LNCaP clone FGC (cell line): ENCODE data around the gene TARS3.

Source experiments
- DNase-seq: peaks from one replicate; pipeline ENCODE4 v3.0.0-alpha.2; 2011; ENCODE audit warnings: low read depth
- H3K4me3 ChIP-seq: 2 replicates; pipeline ENCODE4 v1.5.1; 2011; ENCODE audit warnings: mild to moderate bottlenecking, low read depth, low read length, control low read depth
- CTCF ChIP-seq: IDR thresholded peaks from 2 replicates; pipeline ENCODE4 v1.5.1; 2012; ENCODE audit warnings: mild to moderate bottlenecking; ENCODE audit not compliant: control insufficient read depth, insufficient read depth; ENCODE audit errors: extremely low read depth

Gene TARS3

GRCh38 chr15:101669744-101670143, 54.5 kb downstream of the TARS3 start:
- DNase-seq, result no peak
- H3K4me3 ChIP-seq, result no peak overlapping the region
- TF ChIP-seq CTCF, result no peak

- H3K4me3 ChIP-seq, result no peak overlapping the region
- no peak for TF ChIP-seq CTCF
Measured at GRCh38 chr15:101667881-101668280, 56.4 kb downstream of the TARS3 start.

DNA sequence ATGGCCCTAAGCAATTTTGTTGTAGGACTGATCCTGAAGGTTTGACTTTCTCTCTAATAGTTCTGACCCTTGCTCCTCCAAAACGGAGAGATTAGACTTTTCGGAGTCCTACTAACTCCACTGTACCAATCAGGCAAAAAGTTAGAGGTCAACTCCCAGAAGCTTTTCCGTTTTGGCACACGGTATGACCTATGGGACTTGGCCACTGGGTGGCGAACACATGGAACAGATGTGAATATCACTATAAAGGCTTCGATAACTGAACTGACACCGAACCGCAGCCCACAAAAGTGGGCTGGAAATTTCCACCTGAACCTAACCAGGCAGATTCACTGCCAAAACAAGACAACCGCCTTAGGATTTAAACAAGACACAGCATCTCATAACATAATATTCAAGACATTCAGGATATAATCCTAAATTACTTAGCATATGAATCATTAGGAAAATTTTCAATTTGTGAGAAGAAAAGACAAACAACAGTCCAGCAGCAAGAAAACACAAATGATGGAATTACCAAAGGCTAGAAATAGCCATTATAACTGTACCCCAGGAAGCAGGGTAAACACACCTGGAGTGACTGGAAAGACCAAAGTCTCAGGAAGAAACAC, 59.9 kb downstream of the TARS3 start:
- peak; percentile 54 for TF ChIP-seq CTCF
- DNase-seq, result no peak
- no peak overlapping the region for H3K4me3 ChIP-seq

More at GRCh38 chr15:101667881-101668280, 56.4 kb downstream of the TARS3 start:
- DNase-seq, result no peak

GRCh38 chr15:101662203-101662602, 62.1 kb downstream of the TARS3 start:
- no peak for TF ChIP-seq CTCF
- no peak for DNase-seq
- H3K4me3 ChIP-seq, result no peak overlapping the region

DNA sequence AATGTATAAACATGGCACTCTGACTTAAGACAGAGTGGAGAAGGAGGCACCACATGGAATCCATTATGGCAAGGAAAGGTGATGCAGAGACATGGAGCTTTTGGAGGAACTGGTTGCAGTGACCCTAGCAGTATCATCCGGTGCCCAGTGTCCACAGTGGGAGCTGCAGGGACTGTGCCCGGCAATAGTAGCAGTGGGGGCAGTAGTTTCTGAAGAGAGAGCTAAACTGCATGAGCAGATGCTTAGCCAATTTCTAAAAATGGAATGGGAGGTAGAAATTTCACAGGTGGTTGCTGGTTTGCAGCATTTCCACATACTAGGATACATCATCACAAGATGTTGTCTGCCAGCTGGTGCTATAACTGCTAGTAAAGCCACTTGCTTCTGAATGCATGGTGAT, 64.3 kb downstream of the TARS3 start:
- no peak overlapping the region for H3K4me3 ChIP-seq
- no peak for DNase-seq
- TF ChIP-seq CTCF, result no peak

- no peak for TF ChIP-seq CTCF
- DNase-seq, result no peak
- no peak overlapping the region for H3K4me3 ChIP-seq
Measured at GRCh38 chr15:101657968-101658784, 66.1 kb downstream of the TARS3 start.
